Fibroblast of peridontal ligament (primary cell): ENCODE results near the gene COPB2.
A peak's percentile ranks its signal among the peaks of the same experiment; 100 is the strongest.
"Not testable (repeated sequence)": the region's sequence is repeated elsewhere in the genome, so short reads cannot be mapped to it uniquely, and the experiment has no call there.

Experiments
- DNase-seq: peaks from one replicate; pipeline ENCODE4 v3.0.0-alpha.2; 2010; ENCODE audit errors: extremely low read depth

The COPB2 gene

GRCh38 chr3:139389552-139390368, at the start of gene COPB2:
TSS of gene COPB2 (minus strand) at chr3:139389647. CDS start at chr3:139389550, 97 bp downstream.
- DNase-seq: peak; percentile 99

DNA sequence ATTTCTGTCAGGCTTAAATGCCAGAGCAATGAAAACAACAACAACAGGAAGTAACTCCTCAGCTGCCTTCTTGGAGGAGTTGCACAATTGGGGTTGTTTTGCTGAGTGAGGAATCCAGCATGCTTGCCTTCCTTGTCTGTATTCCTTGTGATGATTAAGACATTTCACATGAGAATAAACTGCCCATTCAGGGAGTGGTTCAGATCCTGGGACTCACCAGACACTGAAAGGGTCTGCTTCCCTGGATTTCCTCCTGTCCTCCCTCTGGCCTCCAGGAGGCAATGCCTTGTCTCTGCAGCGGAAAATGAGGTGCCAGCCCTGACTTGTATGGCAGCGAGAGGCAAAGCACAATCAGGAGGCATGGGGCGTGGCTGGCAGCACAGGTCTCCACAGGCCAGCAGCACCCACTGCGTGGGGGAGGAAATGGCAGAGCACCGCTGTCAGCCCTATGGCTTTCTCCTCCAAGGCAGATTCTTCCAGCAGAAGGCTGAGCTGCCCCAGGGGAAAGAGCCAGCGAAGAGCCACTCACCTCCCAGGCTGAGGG, 45.4 kb upstream of the COPB2 start:
- DNase-seq: peak; percentile 18

DNA sequence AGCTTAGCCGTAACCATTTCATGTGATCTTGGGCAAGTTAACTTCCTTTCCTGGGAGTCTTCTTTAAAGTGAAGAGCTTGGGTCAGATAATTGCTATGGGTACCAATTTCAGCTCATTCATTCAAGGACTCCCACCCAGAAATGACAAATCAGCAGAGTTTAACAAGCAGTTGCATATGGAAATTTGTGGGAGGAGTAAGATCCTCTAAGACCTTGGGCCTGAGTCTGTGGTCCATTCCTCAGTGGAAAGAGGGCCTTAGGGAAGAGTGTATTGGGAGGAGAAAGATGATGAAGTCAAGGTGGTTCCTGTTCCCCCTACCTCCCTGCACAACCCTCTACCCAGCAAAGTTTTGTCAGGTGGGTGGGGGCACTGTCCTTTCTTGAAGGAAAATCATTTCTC, 44.8 kb upstream of the COPB2 start:
- DNase-seq: no peak

DNA sequence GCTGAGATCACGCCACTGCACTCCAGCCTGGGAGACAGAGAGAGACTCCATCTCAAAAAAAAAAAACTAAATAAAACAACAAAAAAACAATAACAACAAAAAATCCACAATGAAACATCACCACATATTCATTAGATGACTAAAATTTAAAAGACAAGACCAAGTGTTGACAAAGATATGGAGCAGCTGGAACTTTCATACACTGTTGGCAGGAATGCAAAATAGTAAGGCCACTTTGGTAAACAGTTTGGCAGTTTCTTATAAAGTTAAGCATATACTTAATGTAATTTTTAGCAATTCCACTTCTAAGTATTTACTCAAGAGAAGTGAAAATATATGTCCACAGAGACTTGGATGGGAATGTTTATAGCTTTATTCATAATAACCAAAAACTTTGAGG, 43.6 kb upstream of the COPB2 start:
- no peak for DNase-seq

GRCh38 chr3:139430493-139430892, 41.0 kb upstream of the COPB2 start:
- DNase-seq: no peak

GRCh38 chr3:139427283-139428060, 38.0 kb upstream of the COPB2 start:
- DNase-seq: peak; percentile 87

- no peak for DNase-seq
These were observed 36.4 kb upstream of the COPB2 start for GRCh38 chr3:139425745-139426400.

DNA sequence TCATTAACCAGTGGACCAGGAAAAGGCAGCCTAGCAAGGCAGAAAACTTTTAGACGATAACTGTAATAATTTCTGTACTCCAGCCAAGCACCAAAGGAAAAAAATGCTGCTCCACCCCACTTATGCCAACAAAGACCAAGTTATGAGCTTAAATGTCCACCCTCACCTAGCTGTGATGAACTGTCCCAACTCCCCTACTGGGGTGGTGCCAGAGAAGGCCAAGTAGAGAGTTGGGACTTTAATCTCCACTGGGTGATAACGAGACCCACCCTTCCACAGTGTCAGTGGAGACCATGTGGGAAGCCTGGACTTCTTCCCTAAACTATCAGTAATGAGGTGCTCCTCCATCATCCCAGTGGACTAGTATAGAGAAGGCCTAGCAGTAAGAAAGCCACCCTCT, 33.8 kb upstream of the COPB2 start:
- DNase-seq: no peak

- DNase-seq: no peak
These were observed 32.0 kb upstream of the COPB2 start for GRCh38 chr3:139421460-139421859.

DNA sequence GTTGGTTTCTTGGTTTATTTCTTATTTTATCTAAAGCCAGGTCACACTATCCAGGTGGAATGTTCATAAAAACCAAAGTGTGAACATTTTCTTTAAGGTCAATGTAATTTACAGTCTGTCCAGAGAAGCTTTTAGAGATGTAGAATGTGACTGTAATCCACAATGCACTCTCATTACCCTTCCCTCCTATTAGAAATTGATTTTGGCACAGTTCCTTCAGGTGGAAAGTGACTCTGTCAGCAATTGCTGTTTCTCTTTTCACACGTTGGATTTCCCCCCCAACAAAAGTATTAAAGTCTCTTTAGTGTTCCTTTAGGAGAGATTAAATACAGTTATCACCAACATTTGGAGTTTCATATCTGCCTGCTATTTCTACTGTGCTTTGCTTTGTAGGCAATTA, 31.6 kb upstream of the COPB2 start:
- no peak for DNase-seq

- DNase-seq: no peak
These were observed 28.7 kb upstream of the COPB2 start for GRCh38 chr3:139418144-139418543.

DNA sequence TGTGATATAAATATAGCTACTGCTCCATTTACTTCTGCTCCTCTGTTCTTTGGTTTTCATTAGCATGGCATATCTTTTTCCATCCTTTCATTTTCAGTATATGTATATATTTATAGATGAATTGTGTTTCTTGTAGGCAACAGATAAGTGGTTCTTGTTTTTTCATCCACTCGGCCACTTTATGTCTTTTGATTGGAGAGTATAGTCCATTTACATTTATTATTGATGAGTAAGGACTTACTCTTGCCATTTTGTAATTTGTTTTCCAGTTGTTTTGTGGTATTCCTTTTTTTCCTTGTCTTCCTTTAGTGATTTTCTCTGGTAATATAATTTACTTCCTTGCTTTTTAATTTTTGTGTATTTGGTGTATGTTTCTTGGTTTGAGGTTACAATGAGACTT, 26.8 kb upstream of the COPB2 start:
- DNase-seq: no peak

- DNase-seq: no peak
These were observed 25.3 kb upstream of the COPB2 start for GRCh38 chr3:139414608-139415224.

- not testable (repeated sequence) for DNase-seq
These were observed 23.4 kb upstream of the COPB2 start for GRCh38 chr3:139412891-139413290.

GRCh38 chr3:139401155-139401554, 11.7 kb upstream of the COPB2 start:
- DNase-seq: not testable (repeated sequence)

DNA sequence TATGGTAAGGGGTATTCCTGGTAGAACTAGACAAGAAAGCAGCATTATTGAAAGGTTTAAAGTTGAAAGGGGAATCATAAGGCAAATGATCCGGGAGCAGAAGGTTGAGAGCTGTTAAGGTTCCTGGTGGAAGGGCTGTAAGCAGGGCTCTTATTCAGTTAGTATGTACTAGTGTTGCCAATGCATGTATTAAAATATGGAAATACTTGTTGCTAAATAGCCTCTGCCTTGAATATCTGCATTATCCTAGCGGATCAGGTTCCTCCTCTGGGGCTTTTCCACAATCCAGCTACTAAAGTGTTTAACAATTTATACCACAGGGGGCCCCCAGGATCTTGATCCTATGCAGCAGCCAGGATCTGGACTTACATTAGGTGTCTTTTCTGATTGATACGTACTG, 7.3 kb upstream of the COPB2 start:
- DNase-seq: no peak

DNA sequence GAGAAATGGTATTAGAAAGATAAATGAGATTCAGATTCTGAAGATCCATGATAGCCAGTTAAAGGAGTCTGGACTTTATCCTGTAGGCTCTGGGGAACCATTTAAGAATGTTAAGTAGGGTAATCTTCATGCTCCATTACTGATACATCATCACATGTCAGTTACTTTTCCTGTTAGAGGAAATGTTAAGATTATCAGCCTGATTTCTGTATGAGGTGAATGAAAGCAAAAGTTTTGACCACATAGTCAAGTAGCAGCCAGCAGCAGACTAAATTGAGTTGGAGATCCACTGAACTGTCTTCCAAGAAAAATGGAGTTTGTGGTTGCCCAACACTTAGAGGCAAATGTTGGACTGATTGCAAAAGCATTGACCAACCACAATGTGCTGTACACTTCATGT, 4.7 kb upstream of the COPB2 start:
- DNase-seq: peak; percentile 47

GRCh38 chr3:139388821-139389551, 461 bp downstream of the COPB2 start:
- DNase-seq: no peak

- no peak for DNase-seq
These were observed 1.4 kb downstream of the COPB2 start for GRCh38 chr3:139388077-139388476.

DNA sequence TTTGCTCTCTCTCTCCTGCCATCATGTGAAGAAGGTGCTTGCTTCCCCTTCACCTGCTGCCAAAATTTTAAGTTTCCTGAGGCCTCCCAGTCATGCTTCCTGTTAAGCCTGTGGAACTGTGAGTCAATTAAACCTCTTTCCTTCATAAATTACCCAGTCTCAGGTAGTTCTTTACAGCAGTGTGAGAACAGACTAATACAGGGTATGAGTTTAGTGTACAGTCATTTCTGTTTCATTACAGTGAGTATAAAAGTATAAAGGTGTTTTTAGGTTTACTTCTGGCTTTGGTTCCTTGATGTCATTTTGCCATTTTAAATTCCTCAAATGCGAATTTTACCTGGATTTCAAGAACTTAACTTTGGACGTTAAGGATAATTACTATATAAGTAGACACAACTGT, 7.2 kb downstream of the COPB2 start:
- not testable (repeated sequence) for DNase-seq

GRCh38 chr3:139380575-139380974, 8.9 kb downstream of the COPB2 start:
- no peak for DNase-seq
